Measurements from ENCODE around the gene EXOC4.

The EXOC4 gene

DNA sequence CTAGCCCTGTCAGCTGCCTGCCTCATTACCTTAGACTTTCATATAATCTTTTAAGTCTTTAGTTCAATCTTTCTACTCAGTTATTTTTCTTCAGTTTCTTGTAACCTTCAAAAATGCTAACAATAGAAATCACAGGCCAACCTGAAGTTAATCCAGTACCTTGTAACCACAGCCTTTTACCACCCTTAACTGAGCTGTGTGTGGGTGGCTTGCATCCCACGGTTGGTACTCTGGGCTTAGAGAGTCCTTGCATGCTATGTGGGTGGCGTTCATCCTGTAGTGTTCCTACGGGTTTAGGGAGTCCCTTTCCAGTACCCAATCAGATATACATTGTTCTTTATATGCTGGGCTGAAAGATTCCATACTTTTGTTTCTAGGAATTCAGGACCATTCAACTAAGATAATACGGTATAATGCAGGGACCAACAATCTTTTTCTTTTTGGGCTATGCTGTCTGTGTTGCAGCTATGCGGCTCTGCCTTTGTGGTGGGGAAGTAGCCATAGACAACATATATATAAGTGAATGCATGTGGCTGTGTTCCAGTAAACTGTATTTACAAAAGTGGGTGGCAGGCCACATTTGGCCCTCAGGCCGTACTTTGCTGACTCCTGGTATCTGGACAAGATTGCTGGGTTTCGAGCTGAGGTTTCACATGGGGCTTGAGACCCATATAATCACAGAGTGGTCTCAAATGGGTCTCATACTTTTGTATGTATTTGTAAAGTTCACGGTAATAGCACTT lies 593.5 kb downstream of the EXOC4 start:
- DNase-seq (ENCODE audit: low read depth) = no peak
- no peak overlapping the region for H3K4me3 ChIP-seq (ENCODE audit: low read depth, low read length)
- TF ChIP-seq, protein P1, sequence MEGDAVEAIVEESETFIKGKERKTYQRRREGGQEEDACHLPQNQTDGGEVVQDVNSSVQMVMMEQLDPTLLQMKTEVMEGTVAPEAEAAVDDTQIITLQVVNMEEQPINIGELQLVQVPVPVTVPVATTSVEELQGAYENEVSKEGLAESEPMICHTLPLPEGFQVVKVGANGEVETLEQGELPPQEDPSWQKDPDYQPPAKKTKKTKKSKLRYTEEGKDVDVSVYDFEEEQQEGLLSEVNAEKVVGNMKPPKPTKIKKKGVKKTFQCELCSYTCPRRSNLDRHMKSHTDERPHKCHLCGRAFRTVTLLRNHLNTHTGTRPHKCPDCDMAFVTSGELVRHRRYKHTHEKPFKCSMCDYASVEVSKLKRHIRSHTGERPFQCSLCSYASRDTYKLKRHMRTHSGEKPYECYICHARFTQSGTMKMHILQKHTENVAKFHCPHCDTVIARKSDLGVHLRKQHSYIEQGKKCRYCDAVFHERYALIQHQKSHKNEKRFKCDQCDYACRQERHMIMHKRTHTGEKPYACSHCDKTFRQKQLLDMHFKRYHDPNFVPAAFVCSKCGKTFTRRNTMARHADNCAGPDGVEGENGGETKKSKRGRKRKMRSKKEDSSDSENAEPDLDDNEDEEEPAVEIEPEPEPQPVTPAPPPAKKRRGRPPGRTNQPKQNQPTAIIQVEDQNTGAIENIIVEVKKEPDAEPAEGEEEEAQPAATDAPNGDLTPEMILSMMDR (IDR thresholded peaks at IDR 0.05; ENCODE audit: low read depth, low read length, missing control alignments) = no peak

- TF ChIP-seq, protein P1 (IDR thresholded peaks at IDR 0.05; ENCODE audit: low read depth, low read length, missing control alignments) = no peak
- no peak for DNase-seq (ENCODE audit: low read depth)
- H3K4me3 ChIP-seq (ENCODE audit: low read depth, low read length) = no peak overlapping the region
These were observed 597.8 kb downstream of the EXOC4 start for GRCh38 chr7:133850497-133851280.

DNA sequence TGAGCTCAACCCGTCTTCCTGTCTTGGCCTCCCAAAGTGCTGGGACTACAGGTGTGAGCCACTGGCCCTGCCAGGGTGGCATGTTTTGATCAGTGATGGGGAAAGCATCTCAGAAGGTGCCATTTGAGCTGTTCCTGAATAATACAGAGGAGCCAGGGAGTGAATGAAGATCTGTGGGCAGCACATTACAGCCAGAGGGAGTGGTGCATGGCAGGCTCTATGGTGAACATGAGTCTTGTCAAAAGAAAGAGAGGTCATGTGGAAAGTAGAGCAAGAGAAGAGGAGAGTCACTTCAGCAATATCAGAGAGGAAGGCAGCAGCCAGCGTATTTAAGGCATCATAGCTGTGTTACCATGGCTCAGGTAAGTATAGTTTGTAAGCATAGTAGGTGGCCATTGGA lies 598.5 kb downstream of the EXOC4 start:
- TF ChIP-seq, protein P1 (IDR thresholded peaks at IDR 0.05; ENCODE audit: low read depth, low read length, missing control alignments) = no peak
- DNase-seq (ENCODE audit: low read depth) = no peak
- no peak overlapping the region for H3K4me3 ChIP-seq (ENCODE audit: low read depth, low read length)

GRCh38 chr7:133853706-133854276 lies 600.9 kb downstream of the EXOC4 start:
- TF ChIP-seq, protein P1 (IDR thresholded peaks at IDR 0.05; ENCODE audit: low read depth, low read length, missing control alignments) = peak; percentile 67
- no peak overlapping the region for H3K4me3 ChIP-seq (ENCODE audit: low read depth, low read length)
- DNase-seq (ENCODE audit: low read depth) = no peak

DNA sequence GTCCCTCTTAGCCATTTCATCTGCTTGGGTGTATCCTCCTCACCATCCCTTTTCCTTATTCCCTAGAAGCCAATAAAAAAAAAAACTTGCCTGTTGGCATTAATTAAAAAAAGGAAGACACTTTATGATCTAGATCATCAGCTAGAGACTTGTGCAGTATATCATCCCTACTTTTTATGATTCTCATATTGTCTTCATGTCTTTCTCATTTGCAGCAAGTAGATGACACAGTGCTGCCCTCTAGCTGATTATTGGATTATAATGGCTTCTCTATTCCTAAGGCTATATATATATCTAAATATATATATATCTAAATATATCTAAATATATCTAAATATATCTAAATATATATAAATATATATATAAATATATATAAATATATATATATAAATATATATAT lies 601.9 kb downstream of the EXOC4 start:
- no peak for DNase-seq (ENCODE audit: low read depth)
- H3K4me3 ChIP-seq (ENCODE audit: low read depth, low read length) = no peak overlapping the region
- TF ChIP-seq, protein P1 (IDR thresholded peaks at IDR 0.05; ENCODE audit: low read depth, low read length, missing control alignments) = peak; percentile 40

GRCh38 chr7:133857376-133858119 lies 604.7 kb downstream of the EXOC4 start:
- no peak for DNase-seq (ENCODE audit: low read depth)
- no peak overlapping the region for H3K4me3 ChIP-seq (ENCODE audit: low read depth, low read length)
- TF ChIP-seq, protein P1 (IDR thresholded peaks at IDR 0.05; ENCODE audit: low read depth, low read length, missing control alignments) = no peak

Measured in GM12864 (cell line).